ENCODE data around the gene ZNF407. TPM values are rescaled to one million over a fixed set of nuclear protein-coding genes. Genes with fewer than 3 reads are reported as not detected.

ZNF407 gene
- total RNA-seq, 1 donor: 16.6 TPM

DNA sequence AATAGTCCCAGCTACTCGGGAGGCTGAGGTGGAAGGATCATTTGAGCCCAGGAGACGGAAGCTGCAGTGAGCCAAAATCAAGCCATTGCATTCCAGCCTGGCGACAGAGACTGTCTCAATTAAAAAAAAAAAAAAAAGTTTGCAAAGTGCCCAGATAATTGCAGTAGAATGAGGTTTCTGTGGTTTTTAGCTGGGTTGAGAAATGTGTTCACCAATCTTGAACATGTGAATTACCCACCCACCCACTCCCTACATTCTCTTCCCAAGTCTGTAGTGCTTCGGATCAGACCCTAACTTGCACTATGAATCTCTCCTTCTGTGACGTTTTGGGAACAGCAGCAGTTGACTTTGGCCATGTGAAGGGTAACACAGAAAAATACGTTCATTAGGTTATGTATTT lies 363.9 kb downstream of the ZNF407 start:
- Histone ChIP-seq H4K20me1 (ENCODE audit: insufficient read depth, low read length) (no peaks in the 10 kb centered on the region), H3K4me2 (ENCODE audit: insufficient read depth, low read length) (no peak overlapping the region), H3K79me2 (ENCODE audit: insufficient read depth, low read length) (no peaks in the 10 kb centered on the region), H3K9me3 (ENCODE audit: low read depth, low read length) (no peaks in the 10 kb centered on the region), H2AFZ (ENCODE audit: low read length) (no peak overlapping the region), H3K27me3 (ENCODE audit: insufficient read depth, low read length) (no peaks in the 10 kb centered on the region), H3K27ac (ENCODE audit: low read depth, low read length) (no peak overlapping the region), H3K4me3 (ENCODE audit: insufficient read depth, low read length) (no peak overlapping the region), H3K4me1 (ENCODE audit: insufficient read depth, low read length) (no peaks in the 10 kb centered on the region), H3K36me3 (ENCODE audit: insufficient read depth, low read length) (no peaks in the 10 kb centered on the region)
- TF ChIP-seq, protein P1, sequence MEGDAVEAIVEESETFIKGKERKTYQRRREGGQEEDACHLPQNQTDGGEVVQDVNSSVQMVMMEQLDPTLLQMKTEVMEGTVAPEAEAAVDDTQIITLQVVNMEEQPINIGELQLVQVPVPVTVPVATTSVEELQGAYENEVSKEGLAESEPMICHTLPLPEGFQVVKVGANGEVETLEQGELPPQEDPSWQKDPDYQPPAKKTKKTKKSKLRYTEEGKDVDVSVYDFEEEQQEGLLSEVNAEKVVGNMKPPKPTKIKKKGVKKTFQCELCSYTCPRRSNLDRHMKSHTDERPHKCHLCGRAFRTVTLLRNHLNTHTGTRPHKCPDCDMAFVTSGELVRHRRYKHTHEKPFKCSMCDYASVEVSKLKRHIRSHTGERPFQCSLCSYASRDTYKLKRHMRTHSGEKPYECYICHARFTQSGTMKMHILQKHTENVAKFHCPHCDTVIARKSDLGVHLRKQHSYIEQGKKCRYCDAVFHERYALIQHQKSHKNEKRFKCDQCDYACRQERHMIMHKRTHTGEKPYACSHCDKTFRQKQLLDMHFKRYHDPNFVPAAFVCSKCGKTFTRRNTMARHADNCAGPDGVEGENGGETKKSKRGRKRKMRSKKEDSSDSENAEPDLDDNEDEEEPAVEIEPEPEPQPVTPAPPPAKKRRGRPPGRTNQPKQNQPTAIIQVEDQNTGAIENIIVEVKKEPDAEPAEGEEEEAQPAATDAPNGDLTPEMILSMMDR (IDR thresholded peaks at IDR 0.05; ENCODE audit: extremely low read depth, low read depth, low read length): no peak
- no peak for DNase-seq (ENCODE audit: insufficient read length, low spot score, missing footprints)

DNA sequence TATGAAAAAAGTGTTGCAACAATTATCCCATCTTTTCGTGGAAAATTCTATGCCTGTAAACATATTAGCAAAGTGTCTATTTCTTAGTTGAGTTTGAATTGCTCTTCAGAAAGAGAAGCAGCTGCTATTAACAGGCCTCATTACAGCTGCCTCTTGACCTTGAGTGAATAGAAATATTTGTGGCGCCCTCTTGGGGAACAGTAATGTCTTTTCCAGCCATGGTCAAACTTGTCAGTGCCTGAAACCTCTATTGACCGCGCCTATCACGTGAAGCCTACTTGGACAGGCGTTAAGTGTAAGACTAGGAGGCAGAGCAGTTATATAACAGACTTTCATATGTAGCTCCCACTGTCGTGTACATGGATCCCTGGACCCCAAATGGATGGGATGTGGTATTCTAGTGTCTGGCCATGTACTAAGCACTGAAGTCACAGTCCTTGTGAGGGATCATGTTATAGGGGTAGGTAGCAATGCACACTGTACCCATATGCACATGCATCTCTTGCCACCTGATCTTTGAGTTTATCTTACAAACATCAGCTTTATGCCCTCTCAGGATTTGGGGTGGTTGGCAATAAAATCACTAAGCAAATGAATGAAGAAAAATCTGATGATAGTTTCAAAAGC lies 366.3 kb downstream of the ZNF407 start:
- no peaks in the 10 kb centered on the region for H3K4me1 ChIP-seq (ENCODE audit: insufficient read depth, low read length)
- no peaks in the 10 kb centered on the region for H3K36me3 ChIP-seq (ENCODE audit: insufficient read depth, low read length)
- TF ChIP-seq, protein P1 (IDR thresholded peaks at IDR 0.05; ENCODE audit: extremely low read depth, low read depth, low read length): peak; percentile 56
- H3K27ac ChIP-seq (ENCODE audit: low read depth, low read length): no peak overlapping the region
- H4K20me1 ChIP-seq (ENCODE audit: insufficient read depth, low read length): no peaks in the 10 kb centered on the region
- H3K27me3 ChIP-seq (ENCODE audit: insufficient read depth, low read length): no peaks in the 10 kb centered on the region
- no peak overlapping the region for H3K4me3 ChIP-seq (ENCODE audit: insufficient read depth, low read length)
- H3K79me2 ChIP-seq (ENCODE audit: insufficient read depth, low read length): no peaks in the 10 kb centered on the region
- H3K9me3 ChIP-seq (ENCODE audit: low read depth, low read length): no peaks in the 10 kb centered on the region
- H2AFZ ChIP-seq (ENCODE audit: low read length): peak overlapping the region; percentile 51
- no peak for DNase-seq (ENCODE audit: insufficient read length, low spot score, missing footprints)
- H3K4me2 ChIP-seq (ENCODE audit: insufficient read depth, low read length): peak overlapping the region; percentile 19

DNA sequence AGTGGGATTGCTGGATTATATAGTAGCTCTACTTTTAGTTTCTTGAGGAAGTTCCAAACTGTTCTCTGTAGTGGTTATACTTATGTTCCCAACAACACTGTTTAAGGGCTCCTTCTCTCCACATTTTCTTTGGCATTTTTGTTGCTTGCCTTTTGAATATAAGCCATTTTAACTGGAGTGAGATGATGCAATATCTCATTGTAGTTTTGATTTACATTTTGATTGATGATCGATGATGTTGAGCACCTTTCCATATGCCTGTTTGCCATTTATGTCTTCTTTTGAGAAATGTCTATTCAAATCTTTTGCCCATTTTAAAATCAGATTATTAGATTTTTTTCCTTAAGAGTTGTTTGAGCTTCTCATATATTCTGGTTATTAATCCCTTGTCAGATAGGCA lies 368.0 kb downstream of the ZNF407 start:
- H2AFZ ChIP-seq (ENCODE audit: low read length): no peak overlapping the region
- TF ChIP-seq, protein P1 (IDR thresholded peaks at IDR 0.05; ENCODE audit: extremely low read depth, low read depth, low read length): no peak
- DNase-seq (ENCODE audit: insufficient read length, low spot score, missing footprints): no peak
- H3K79me2 ChIP-seq (ENCODE audit: insufficient read depth, low read length): no peaks in the 10 kb centered on the region
- no peaks in the 10 kb centered on the region for H3K4me1 ChIP-seq (ENCODE audit: insufficient read depth, low read length)
- no peak overlapping the region for H3K4me3 ChIP-seq (ENCODE audit: insufficient read depth, low read length)
- no peaks in the 10 kb centered on the region for H3K9me3 ChIP-seq (ENCODE audit: low read depth, low read length)
- H4K20me1 ChIP-seq (ENCODE audit: insufficient read depth, low read length): no peaks in the 10 kb centered on the region
- no peak overlapping the region for H3K4me2 ChIP-seq (ENCODE audit: insufficient read depth, low read length)
- H3K27me3 ChIP-seq (ENCODE audit: insufficient read depth, low read length): no peaks in the 10 kb centered on the region
- H3K36me3 ChIP-seq (ENCODE audit: insufficient read depth, low read length): no peaks in the 10 kb centered on the region
- H3K27ac ChIP-seq (ENCODE audit: low read depth, low read length): no peak overlapping the region

- TF ChIP-seq, protein P1 (IDR thresholded peaks at IDR 0.05; ENCODE audit: extremely low read depth, low read depth, low read length): no peak
- Histone ChIP-seq H3K27ac (ENCODE audit: low read depth, low read length) (no peak overlapping the region), H2AFZ (ENCODE audit: low read length) (no peak overlapping the region), H3K9me3 (ENCODE audit: low read depth, low read length) (no peaks in the 10 kb centered on the region), H3K4me2 (ENCODE audit: insufficient read depth, low read length) (no peak overlapping the region), H3K27me3 (ENCODE audit: insufficient read depth, low read length) (no peaks in the 10 kb centered on the region), H3K79me2 (ENCODE audit: insufficient read depth, low read length) (no peaks in the 10 kb centered on the region), H3K4me3 (ENCODE audit: insufficient read depth, low read length) (no peak overlapping the region), H3K36me3 (ENCODE audit: insufficient read depth, low read length) (no peaks in the 10 kb centered on the region), H3K4me1 (ENCODE audit: insufficient read depth, low read length) (no peaks in the 10 kb centered on the region), H4K20me1 (ENCODE audit: insufficient read depth, low read length) (no peaks in the 10 kb centered on the region)
- no peak for DNase-seq (ENCODE audit: insufficient read length, low spot score, missing footprints)
These were observed 369.8 kb downstream of the ZNF407 start for GRCh38 chr18:74967438-74967837.

All from osteoblast (primary cell).